ENCODE measurements around the gene GAD1.

GAD1 gene

GRCh38 chr2:170845343-170845742 lies 28.7 kb downstream of the GAD1 start:
- DNase-seq (ENCODE audit: low read depth in 2 of 2), result peak in 1 of 2 donors; percentile 5

GRCh38 chr2:170846314-170846713 lies 29.6 kb downstream of the GAD1 start:
- no peak for DNase-seq (ENCODE audit: low read depth in 2 of 2)

GRCh38 chr2:170847716-170848115 lies 31.0 kb downstream of the GAD1 start:
- no peak for DNase-seq (ENCODE audit: low read depth in 2 of 2)

GRCh38 chr2:170848587-170848986 lies 31.9 kb downstream of the GAD1 start:
- DNase-seq (ENCODE audit: low read depth in 2 of 2), result no peak

- DNase-seq (ENCODE audit: low read depth in 2 of 2), result no peak
Observed at GRCh38 chr2:170850251-170850650, 33.6 kb downstream of the GAD1 start.

- no peak for DNase-seq (ENCODE audit: low read depth in 2 of 2)
Observed at GRCh38 chr2:170851635-170852034, 34.9 kb downstream of the GAD1 start.

- DNase-seq (ENCODE audit: low read depth in 2 of 2), result no peak
Observed at GRCh38 chr2:170856066-170856465, 39.4 kb downstream of the GAD1 start.

GRCh38 chr2:170862286-170862902 lies 45.7 kb downstream of the GAD1 start:
- no peak for DNase-seq (ENCODE audit: low read depth in 2 of 2)

GRCh38 chr2:170863087-170863486 lies 46.4 kb downstream of the GAD1 start:
- no peak for DNase-seq (ENCODE audit: low read depth in 2 of 2)

GRCh38 chr2:170869036-170869435 lies 52.3 kb downstream of the GAD1 start:
- DNase-seq (ENCODE audit: low read depth in 2 of 2), result no peak

- no peak for DNase-seq (ENCODE audit: low read depth in 2 of 2)
Observed at GRCh38 chr2:170869461-170869860, 52.8 kb downstream of the GAD1 start.

GRCh38 chr2:170873035-170873692 lies 56.5 kb downstream of the GAD1 start:
- peak; percentile 62 to 64 for DNase-seq (ENCODE audit: low read depth in 2 of 2)

- no peak for DNase-seq (ENCODE audit: low read depth in 2 of 2)
Observed at GRCh38 chr2:170878066-170878465, 61.4 kb downstream of the GAD1 start.

GRCh38 chr2:170878505-170878904 lies 61.8 kb downstream of the GAD1 start:
- DNase-seq (ENCODE audit: low read depth in 2 of 2), result no peak

GRCh38 chr2:170881840-170882239 lies 65.2 kb downstream of the GAD1 start:
- no peak for DNase-seq (ENCODE audit: low read depth in 2 of 2)

- DNase-seq (ENCODE audit: low read depth in 2 of 2), result no peak
Observed at GRCh38 chr2:170882758-170883157, 66.1 kb downstream of the GAD1 start.

GRCh38 chr2:170883683-170884082 lies 67.0 kb downstream of the GAD1 start:
- DNase-seq (ENCODE audit: low read depth in 2 of 2), result no peak

- DNase-seq (ENCODE audit: low read depth in 2 of 2), result no peak
Observed at GRCh38 chr2:170885130-170885791, 68.6 kb downstream of the GAD1 start.

GRCh38 chr2:170886386-170886785 lies 69.7 kb downstream of the GAD1 start:
- DNase-seq (ENCODE audit: low read depth in 2 of 2), result no peak

- no peak for DNase-seq (ENCODE audit: low read depth in 2 of 2)
Observed at GRCh38 chr2:170887496-170887895, 70.8 kb downstream of the GAD1 start.

- no peak for DNase-seq (ENCODE audit: low read depth in 2 of 2)
Observed at GRCh38 chr2:170887896-170888295, 71.2 kb downstream of the GAD1 start.

- DNase-seq (ENCODE audit: low read depth in 2 of 2), result no peak
Observed at GRCh38 chr2:170891893-170892292, 75.2 kb downstream of the GAD1 start.

- DNase-seq (ENCODE audit: low read depth in 2 of 2), result no peak
Observed at GRCh38 chr2:170892391-170892951, 75.8 kb downstream of the GAD1 start.
